Mesendoderm (in vitro differentiated cells): ENCODE results near the gene SPDYC.

Source experiments
- DNase-seq: peaks from one replicate; pipeline ENCODE4 v3.0.0; 2013
- H2AK5ac ChIP-seq: 2 replicates; pipeline ENCODE4 v1.6.1; 2013; ENCODE audit warnings: low read length, inconsistent platforms
- H2BK120ac ChIP-seq: 2 replicates; pipeline ENCODE4 v1.6.1; 2013; ENCODE audit warnings: low read depth, mild to moderate bottlenecking, low read length, moderate library complexity, mixed read lengths
- H2BK15ac ChIP-seq: replicated peaks from 2 replicates; pipeline ENCODE4 v1.6.1; 2013; ENCODE audit warnings: low read depth, mild to moderate bottlenecking, moderate library complexity
- H2BK5ac ChIP-seq: 2 replicates; pipeline ENCODE4 v1.6.1; 2013; ENCODE audit warnings: low read length, inconsistent platforms
- H3K18ac ChIP-seq: 2 replicates; pipeline ENCODE4 v1.6.1; 2013; ENCODE audit warnings: mild to moderate bottlenecking, low read length, mixed read lengths
- H3K23ac ChIP-seq: one replicate; pipeline ENCODE4 v1.6.1; 2013; ENCODE audit warnings: low read length
- H3K27ac ChIP-seq: 2 replicates; pipeline ENCODE4 v1.5.1; 2013; ENCODE audit warnings: low read depth, mild to moderate bottlenecking, inconsistent platforms, low read length, moderate library complexity
- H3K27me3 ChIP-seq: 2 replicates; pipeline ENCODE4 v1.6.1; 2013; ENCODE audit warnings: low read length, control low read depth, mild to moderate bottlenecking, inconsistent platforms; ENCODE audit not compliant: insufficient read depth, poor library complexity
- H3K36me3 ChIP-seq: 2 replicates; pipeline ENCODE4 v1.6.1; 2013; ENCODE audit warnings: low read length, inconsistent platforms; ENCODE audit not compliant: control insufficient read depth, insufficient read depth
- H3K4ac ChIP-seq: one replicate; pipeline ENCODE4 v1.6.1; 2013; ENCODE audit warnings: low read depth, mild to moderate bottlenecking, low read length, moderate library complexity
- H3K4me1 ChIP-seq: 2 replicates; pipeline ENCODE4 v1.6.1; 2013; ENCODE audit warnings: low read depth, low read length, inconsistent platforms; ENCODE audit not compliant: control insufficient read depth
- H3K4me2 ChIP-seq: 2 replicates; pipeline ENCODE4 v1.6.1; 2013; ENCODE audit warnings: low read length
- H3K4me3 ChIP-seq: 2 replicates; pipeline ENCODE4 v1.5.1; 2013; ENCODE audit warnings: mild to moderate bottlenecking, low read length
- H3K56ac ChIP-seq: one replicate; pipeline ENCODE4 v1.6.1; 2013; ENCODE audit warnings: low read length
- H3K79me1 ChIP-seq: 2 replicates; pipeline ENCODE4 v1.6.1; 2013; ENCODE audit warnings: low read length, inconsistent platforms
- H3K79me2 ChIP-seq: 2 replicates; pipeline ENCODE4 v1.6.1; 2013; ENCODE audit warnings: mild to moderate bottlenecking, low read length; ENCODE audit not compliant: control insufficient read depth, insufficient read depth
- H3K9ac ChIP-seq: 2 replicates; pipeline ENCODE4 v1.6.1; 2013; ENCODE audit warnings: low read length, inconsistent platforms
- H4K5ac ChIP-seq: one replicate; pipeline ENCODE4 v1.6.1; 2013; ENCODE audit warnings: low read length
- H4K8ac ChIP-seq: one replicate; pipeline ENCODE4 v1.6.1; 2013; ENCODE audit warnings: low read depth, mild to moderate bottlenecking, control low read depth, low read length, moderate library complexity
- WGBS: extraction: QIAGEN DNeasy Blood & Tissue Kit; methylation state at CpG from one replicate; pipeline ENCODE4 v1.1.7; 2013; ENCODE audit warnings: low lambda C conversion rate, missing lambda C conversion rate; ENCODE audit not compliant: insufficient coverage; ENCODE audit errors: extremely low coverage; 5-methylcytosine and 5-hydroxymethylcytosine counted together

The SPDYC gene

DNA sequence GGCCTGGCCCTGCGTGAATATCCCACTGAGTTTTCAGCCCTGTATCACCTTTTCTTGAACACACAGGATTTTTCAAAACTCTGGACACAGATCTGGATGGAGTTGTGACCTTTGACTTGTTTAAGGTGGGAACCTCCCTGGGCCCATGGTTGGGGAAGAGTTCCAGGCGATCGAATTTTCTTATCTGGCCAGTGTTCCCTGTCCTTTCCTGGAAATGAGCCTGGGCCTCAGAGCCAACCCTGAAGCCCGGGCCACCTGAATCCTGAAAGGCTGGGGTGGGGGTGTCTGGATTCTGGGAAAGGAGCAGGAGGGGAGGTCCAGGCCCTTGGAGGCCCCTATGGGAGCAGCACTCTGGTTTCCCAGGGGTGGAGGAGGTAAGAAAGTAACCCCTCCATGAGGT is 40.7 kb downstream of the SPDYC start:
- Histone ChIP-seq H3K4me2 (no peak overlapping the region), H3K79me2 (no peaks in the 10 kb centered on the region), H3K9ac (no peak overlapping the region), H4K5ac (no peak overlapping the region), H4K8ac (no peak overlapping the region), H3K4ac (no peak overlapping the region), H2BK15ac (no peak overlapping the region), H2BK5ac (no peak overlapping the region), H3K79me1 (no peaks in the 10 kb centered on the region), H3K27ac (no peak overlapping the region), H3K4me1 (peaks cover 9% of the 10 kb centered on the region), H3K18ac (no peak overlapping the region), H2AK5ac (no peak overlapping the region), H3K56ac (no peak overlapping the region), H3K27me3 (no peaks in the 10 kb centered on the region), H3K23ac (no peak overlapping the region), H3K4me3 (no peak overlapping the region), H2BK120ac (no peak overlapping the region), H3K36me3 (peaks cover 9% of the 10 kb centered on the region)
- no peak for DNase-seq
- no CpG with 5 or more reads among the region's 4 CpGs for WGBS

DNA sequence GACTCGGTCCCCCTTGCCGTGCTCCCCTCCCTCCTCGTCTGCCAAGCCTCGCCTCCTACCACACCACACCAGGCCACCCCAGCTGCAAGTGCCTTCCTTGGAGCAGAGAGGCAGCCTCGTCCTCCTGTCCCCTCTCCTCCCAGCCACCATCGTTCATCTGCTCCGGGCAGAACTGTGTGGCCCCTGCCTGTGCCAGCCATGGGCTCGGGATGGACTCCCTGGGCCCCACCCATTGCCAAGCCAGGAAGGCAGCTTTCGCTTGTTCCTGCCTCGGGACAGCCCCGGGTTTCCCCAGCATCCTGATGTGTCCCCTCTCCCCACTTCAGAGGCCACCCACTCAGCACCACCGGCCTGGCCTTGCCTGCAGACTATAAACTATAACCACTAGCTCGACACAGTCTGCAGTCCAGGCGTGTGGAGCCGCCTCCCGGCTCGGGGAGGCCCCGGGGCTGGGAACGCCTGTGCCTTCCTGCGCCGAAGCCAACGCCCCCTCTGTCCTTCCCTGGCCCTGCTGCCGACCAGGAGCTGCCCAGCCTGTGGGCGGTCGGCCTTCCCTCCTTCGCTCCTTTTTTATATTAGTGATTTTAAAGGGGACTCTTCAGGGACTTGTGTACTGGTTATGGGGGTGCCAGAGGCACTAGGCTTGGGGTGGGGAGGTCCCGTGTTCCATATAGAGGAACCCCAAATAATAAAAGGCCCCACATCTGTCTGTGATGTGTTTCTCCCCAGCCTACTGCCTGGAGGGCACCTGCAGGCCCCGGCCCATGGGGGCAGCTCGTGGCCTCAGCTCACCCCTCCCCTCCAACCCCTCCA is 41.5 kb downstream of the SPDYC start:
- Histone ChIP-seq H4K5ac (no peak overlapping the region), H4K8ac (no peak overlapping the region), H3K79me2 (no peaks in the 10 kb centered on the region), H3K9ac (no peak overlapping the region), H2BK5ac (no peak overlapping the region), H3K4me2 (no peak overlapping the region), H3K18ac (no peak overlapping the region), H2AK5ac (no peak overlapping the region), H3K4me1 (peaks cover 9% of the 10 kb centered on the region), H3K4me3 (no peak overlapping the region), H3K4ac (no peak overlapping the region), H3K56ac (no peak overlapping the region), H3K23ac (no peak overlapping the region), H3K27ac (no peak overlapping the region), H3K79me1 (no peaks in the 10 kb centered on the region), H2BK120ac (no peak overlapping the region), H3K36me3 (peaks cover 7% of the 10 kb centered on the region), H2BK15ac (no peak overlapping the region), H3K27me3 (no peaks in the 10 kb centered on the region)
- DNase-seq: no peak
- WGBS: no CpG with 5 or more reads among the region's 29 CpGs

DNA sequence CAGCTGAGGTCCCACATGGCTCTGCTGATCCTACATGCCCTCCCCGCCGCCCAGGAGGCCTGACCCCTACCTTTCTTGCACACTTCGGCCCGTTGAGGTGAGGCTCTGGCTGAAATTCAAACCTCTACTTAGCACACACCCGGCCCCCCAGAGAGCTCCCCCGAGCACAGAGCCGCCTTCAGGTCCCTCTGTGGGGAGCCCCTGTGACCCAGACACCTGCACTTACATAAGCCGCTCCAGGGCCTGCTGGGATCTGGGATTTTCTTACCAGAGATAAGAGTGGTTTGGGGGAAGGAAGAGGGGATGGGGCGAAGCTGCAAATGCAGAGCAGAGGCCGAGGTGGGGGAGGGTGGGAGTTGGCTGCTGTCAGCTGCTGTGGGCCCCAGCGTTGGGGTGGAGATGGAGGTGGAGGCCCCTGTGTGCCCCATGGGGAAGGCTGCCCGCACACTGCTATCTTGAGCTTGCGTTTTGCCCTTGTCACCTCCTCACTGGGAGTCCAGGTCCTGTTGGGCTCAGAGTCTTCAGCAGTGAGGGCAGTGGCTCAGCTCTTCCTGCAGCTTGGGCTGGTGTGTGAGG is 42.3 kb downstream of the SPDYC start:
- Histone ChIP-seq H3K27ac (no peak overlapping the region), H3K79me2 (no peaks in the 10 kb centered on the region), H4K5ac (no peak overlapping the region), H2AK5ac (no peak overlapping the region), H3K4me2 (no peak overlapping the region), H4K8ac (no peak overlapping the region), H3K79me1 (no peaks in the 10 kb centered on the region), H3K9ac (peak overlapping the region; percentile 32), H3K4me1 (peaks cover 9% of the 10 kb centered on the region), H3K18ac (no peak overlapping the region), H2BK5ac (peak overlapping the region; percentile 30), H2BK15ac (no peak overlapping the region), H3K4me3 (no peak overlapping the region), H3K36me3 (peaks cover 4% of the 10 kb centered on the region), H3K56ac (peak overlapping the region; percentile 34), H3K4ac (no peak overlapping the region), H3K23ac (no peak overlapping the region), H2BK120ac (no peak overlapping the region), H3K27me3 (no peaks in the 10 kb centered on the region)
- DNase-seq: peak; percentile 25
- no CpG with 5 or more reads among the region's 13 CpGs for WGBS

DNA sequence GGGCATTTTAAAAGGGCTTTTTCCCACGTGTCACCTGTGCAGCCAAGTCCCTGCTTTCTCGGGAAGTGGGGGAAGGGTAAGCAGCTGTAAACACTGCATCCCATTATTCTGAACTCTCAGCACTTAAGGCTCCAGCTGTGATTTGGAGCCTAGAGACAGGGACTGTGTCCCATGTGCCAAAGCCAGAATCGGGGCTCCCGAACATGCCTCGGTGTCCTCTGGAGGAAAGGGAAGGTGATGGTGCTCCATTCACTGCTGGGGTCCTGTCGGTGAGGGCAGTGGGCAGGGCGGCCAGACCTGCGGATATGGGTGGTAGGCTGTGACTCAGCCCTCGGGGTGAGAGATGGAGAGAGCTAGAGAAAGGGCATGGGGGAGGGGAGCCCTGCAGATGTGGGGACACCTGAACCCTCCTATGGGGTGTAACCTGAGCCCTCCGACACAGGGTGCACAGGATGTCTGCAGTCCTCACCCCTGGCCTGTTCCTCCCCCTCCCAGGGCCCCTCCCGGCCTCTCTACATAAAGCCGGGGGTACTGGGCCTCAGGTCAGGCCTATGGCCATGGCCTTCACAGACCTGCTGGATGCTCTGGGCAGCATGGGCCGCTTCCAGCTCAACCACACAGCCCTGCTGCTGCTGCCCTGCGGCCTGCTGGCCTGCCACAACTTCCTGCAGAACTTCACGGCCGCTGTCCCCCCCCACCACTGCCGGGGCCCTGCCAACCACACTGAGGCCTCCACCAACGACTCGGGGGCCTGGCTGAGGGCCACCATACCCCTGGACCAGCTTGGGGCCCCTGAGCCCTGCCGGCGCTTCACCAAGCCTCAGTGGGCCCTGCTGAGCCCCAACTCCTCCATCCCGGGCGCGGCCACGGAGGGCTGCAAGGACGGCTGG is 43.5 kb downstream of the SPDYC start:
- Histone ChIP-seq H3K27me3 (no peaks in the 10 kb centered on the region), H3K18ac (peak overlapping the region; percentile 5), H3K56ac (peak overlapping the region; percentile 67), H3K79me1 (no peaks in the 10 kb centered on the region), H3K4me2 (no peak overlapping the region), H3K4me1 (peaks cover 9% of the 10 kb centered on the region), H2BK15ac (no peak overlapping the region), H3K4me3 (no peak overlapping the region), H3K36me3 (peaks cover 4% of the 10 kb centered on the region), H2AK5ac (no peak overlapping the region), H3K79me2 (no peaks in the 10 kb centered on the region), H3K23ac (no peak overlapping the region), H3K4ac (no peak overlapping the region), H4K8ac (no peak overlapping the region), H2BK120ac (no peak overlapping the region), H3K27ac (peak overlapping the region; percentile 17), H2BK5ac (no peak overlapping the region), H3K9ac (peak overlapping the region; percentile 28), H4K5ac (no peak overlapping the region)
- no CpG with 5 or more reads among the region's 26 CpGs for WGBS
- peak; percentile 62 for DNase-seq

DNA sequence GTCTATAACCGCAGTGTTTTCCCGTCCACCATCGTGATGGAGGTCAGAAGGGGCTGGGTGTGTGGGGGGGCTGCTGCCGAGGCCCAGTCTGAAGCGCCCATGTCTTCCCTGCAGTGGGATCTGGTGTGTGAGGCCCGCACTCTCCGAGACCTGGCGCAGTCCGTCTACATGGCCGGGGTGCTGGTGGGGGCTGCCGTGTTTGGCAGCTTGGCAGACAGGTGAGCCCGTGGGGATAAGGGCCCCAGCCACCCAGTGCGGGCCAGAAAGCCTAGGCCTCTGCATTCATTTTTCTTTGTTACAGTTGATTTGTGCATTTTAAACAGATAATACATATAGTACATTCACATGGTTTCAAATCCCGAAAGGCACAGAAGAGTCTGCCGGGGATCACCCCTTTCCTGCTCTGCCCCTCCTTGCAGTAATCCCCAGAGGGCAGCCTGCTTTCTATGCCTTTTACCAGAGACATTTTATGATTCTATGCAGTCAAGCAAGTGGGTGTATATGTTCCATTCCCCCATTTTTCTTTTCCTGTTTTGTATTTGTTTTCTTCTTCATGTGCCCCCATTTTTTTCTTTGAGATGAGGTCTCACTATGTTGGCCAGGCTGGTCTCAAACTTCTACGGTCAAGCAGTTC is 44.3 kb downstream of the SPDYC start:
- no peak overlapping the region for H3K4ac ChIP-seq
- H2BK5ac ChIP-seq: no peak overlapping the region
- H3K56ac ChIP-seq: peak overlapping the region; percentile 67
- no peak overlapping the region for H3K4me3 ChIP-seq
- H3K79me2 ChIP-seq: no peaks in the 10 kb centered on the region
- H3K27me3 ChIP-seq: no peaks in the 10 kb centered on the region
- peaks cover 9% of the 10 kb centered on the region for H3K4me1 ChIP-seq
- H3K18ac ChIP-seq: no peak overlapping the region
- H3K27ac ChIP-seq: peak overlapping the region; percentile 17
- peaks cover 4% of the 10 kb centered on the region for H3K36me3 ChIP-seq
- no peak for DNase-seq
- no peak overlapping the region for H3K23ac ChIP-seq
- H3K9ac ChIP-seq: peak overlapping the region; percentile 28
- no peak overlapping the region for H4K8ac ChIP-seq
- H4K5ac ChIP-seq: no peak overlapping the region
- no peak overlapping the region for H2AK5ac ChIP-seq
- H3K79me1 ChIP-seq: no peaks in the 10 kb centered on the region
- H2BK15ac ChIP-seq: no peak overlapping the region
- no peak overlapping the region for H3K4me2 ChIP-seq
- no peak overlapping the region for H2BK120ac ChIP-seq
- WGBS: no CpG with 5 or more reads among the region's 16 CpGs
